ENCODE results near the gene COPZ2. TPM values are rescaled to one million over a fixed set of nuclear protein-coding genes. Genes with fewer than 3 reads are reported as not detected.
A peak's percentile ranks its signal among the peaks of the same experiment; 100 is the strongest.

The COPZ2 gene
- total and polyA plus RNA-seq, 9 of the 15 experiments (the other 6 are each of a cell fraction or from before 2014, with no cell fraction given), result 0.22 to 0.49 TPM; not detected in 7

DNA sequence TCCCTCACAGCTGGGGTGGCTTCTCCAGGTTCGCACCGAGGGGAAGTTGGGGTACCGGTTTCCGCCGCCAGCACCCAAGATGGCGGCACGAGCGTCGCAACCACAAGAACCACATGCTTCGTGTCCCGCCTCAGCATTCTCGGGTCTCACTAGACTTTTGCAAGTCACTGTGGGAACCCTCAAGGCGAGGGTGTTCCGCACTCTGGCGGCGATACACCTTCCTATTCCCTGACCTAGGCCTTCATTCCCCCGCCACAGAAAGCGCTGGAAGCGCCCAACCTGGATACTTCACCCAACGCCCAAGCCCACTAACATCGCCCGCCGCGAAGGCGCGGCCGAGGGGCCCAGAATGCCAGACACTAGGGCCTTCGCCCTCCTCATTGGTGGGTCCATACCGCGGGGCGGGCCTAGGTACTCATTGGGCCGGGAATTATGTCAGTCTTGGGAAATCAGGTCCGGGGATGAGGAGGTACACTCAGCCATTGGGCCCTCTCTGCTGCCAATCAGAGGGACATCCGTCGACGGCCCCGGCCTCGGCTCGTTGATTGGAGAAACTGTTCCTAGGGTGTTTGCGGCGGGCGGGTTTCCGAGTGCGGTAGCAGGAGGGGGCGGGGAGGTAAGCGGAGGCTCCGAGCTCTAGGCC, 10.3 kb upstream of the COPZ2 start, which contains the start of gene NFE2L1 (continued):
- TF ChIP-seq, protein P1, sequence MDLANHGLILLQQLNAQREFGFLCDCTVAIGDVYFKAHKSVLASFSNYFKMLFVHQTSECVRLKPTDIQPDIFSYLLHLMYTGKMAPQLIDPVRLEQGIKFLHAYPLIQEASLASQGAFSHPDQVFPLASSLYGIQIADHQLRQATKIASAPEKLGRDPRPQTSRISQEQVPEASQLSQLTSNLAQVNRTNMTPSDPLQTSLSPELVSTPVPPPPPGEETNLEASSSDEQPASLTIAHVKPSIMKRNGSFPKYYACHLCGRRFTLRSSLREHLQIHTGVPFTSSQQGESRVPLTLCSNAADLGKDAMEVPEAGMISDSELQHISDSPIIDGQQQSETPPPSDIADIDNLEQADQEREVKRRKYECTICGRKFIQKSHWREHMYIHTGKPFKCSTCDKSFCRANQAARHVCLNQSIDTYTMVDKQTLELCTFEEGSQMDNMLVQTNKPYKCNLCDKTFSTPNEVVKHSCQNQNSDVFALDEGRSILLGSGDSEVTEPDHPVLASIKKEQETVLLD (IDR thresholded peaks at IDR 0.05), result peak; percentile 64; the same call in 1 of the 2 replicates
- TF ChIP-seq, protein P2, sequence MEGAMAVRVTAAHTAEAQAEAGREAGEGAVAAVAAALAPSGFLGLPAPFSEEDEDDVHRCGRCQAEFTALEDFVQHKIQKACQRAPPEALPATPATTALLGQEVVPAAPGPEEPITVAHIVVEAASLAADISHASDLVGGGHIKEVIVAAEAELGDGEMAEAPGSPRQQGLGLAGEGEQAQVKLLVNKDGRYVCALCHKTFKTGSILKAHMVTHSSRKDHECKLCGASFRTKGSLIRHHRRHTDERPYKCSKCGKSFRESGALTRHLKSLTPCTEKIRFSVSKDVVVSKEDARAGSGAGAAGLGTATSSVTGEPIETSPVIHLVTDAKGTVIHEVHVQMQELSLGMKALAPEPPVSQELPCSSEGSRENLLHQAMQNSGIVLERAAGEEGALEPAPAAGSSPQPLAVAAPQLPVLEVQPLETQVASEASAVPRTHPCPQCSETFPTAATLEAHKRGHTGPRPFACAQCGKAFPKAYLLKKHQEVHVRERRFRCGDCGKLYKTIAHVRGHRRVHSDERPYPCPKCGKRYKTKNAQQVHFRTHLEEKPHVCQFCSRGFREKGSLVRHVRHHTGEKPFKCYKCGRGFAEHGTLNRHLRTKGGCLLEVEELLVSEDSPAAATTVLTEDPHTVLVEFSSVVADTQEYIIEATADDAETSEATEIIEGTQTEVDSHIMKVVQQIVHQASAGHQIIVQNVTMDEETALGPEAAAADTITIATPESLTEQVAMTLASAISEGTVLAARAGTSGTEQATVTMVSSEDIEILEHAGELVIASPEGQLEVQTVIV (CRISPR knock-in tag; IDR thresholded peaks at IDR 0.05; ENCODE audit: borderline replicate concordance), result no peak
- TF ChIP-seq ASH1L (IDR thresholded peaks at IDR 0.05; ENCODE audit: borderline replicate concordance, low read depth, partially characterized antibody) (peak; percentile 95), PHF20 (IDR thresholded peaks at IDR 0.05; ENCODE audit: partially characterized antibody) (peak; percentile 76), NRF1 (conservative IDR thresholded peaks at IDR 0.05 in 1 of 2, IDR thresholded peaks at IDR 0.05 in 1 of 2) (peak; percentile 37 to 52; a peak in 2 of 4 replicates)
- TF ChIP-seq, protein P3, sequence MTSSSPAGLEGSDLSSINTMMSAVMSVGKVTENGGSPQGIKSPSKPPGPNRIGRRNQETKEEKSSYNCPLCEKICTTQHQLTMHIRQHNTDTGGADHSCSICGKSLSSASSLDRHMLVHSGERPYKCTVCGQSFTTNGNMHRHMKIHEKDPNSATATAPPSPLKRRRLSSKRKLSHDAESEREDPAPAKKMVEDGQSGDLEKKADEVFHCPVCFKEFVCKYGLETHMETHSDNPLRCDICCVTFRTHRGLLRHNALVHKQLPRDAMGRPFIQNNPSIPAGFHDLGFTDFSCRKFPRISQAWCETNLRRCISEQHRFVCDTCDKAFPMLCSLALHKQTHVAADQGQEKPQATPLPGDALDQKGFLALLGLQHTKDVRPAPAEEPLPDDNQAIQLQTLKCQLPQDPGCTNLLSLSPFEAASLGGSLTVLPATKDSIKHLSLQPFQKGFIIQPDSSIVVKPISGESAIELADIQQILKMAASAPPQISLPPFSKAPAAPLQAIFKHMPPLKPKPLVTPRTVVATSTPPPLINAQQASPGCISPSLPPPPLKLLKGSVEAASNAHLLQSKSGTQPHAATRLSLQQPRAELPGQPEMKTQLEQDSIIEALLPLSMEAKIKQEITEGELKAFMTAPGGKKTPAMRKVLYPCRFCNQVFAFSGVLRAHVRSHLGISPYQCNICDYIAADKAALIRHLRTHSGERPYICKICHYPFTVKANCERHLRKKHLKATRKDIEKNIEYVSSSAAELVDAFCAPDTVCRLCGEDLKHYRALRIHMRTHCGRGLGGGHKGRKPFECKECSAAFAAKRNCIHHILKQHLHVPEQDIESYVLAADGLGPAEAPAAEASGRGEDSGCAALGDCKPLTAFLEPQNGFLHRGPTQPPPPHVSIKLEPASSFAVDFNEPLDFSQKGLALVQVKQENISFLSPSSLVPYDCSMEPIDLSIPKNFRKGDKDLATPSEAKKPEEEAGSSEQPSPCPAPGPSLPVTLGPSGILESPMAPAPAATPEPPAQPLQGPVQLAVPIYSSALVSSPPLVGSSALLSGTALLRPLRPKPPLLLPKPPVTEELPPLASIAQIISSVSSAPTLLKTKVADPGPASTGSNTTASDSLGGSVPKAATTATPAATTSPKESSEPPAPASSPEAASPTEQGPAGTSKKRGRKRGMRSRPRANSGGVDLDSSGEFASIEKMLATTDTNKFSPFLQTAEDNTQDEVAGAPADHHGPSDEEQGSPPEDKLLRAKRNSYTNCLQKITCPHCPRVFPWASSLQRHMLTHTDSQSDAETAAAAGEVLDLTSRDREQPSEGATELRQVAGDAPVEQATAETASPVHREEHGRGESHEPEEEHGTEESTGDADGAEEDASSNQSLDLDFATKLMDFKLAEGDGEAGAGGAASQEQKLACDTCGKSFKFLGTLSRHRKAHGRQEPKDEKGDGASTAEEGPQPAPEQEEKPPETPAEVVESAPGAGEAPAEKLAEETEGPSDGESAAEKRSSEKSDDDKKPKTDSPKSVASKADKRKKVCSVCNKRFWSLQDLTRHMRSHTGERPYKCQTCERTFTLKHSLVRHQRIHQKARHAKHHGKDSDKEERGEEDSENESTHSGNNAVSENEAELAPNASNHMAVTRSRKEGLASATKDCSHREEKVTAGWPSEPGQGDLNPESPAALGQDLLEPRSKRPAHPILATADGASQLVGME (CRISPR knock-in tag; IDR thresholded peaks at IDR 0.05), result peak; percentile 86; the same call in 1 of the 2 replicates
- TF ChIP-seq, protein P4, sequence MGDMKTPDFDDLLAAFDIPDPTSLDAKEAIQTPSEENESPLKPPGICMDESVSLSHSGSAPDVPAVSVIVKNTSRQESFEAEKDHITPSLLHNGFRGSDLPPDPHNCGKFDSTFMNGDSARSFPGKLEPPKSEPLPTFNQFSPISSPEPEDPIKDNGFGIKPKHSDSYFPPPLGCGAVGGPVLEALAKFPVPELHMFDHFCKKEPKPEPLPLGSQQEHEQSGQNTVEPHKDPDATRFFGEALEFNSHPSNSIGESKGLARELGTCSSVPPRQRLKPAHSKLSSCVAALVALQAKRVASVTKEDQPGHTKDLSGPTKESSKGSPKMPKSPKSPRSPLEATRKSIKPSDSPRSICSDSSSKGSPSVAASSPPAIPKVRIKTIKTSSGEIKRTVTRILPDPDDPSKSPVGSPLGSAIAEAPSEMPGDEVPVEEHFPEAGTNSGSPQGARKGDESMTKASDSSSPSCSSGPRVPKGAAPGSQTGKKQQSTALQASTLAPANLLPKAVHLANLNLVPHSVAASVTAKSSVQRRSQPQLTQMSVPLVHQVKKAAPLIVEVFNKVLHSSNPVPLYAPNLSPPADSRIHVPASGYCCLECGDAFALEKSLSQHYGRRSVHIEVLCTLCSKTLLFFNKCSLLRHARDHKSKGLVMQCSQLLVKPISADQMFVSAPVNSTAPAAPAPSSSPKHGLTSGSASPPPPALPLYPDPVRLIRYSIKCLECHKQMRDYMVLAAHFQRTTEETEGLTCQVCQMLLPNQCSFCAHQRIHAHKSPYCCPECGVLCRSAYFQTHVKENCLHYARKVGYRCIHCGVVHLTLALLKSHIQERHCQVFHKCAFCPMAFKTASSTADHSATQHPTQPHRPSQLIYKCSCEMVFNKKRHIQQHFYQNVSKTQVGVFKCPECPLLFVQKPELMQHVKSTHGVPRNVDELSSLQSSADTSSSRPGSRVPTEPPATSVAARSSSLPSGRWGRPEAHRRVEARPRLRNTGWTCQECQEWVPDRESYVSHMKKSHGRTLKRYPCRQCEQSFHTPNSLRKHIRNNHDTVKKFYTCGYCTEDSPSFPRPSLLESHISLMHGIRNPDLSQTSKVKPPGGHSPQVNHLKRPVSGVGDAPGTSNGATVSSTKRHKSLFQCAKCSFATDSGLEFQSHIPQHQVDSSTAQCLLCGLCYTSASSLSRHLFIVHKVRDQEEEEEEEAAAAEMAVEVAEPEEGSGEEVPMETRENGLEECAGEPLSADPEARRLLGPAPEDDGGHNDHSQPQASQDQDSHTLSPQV (IDR thresholded peaks at IDR 0.05), result peak; percentile 96

Data from K562 (cell line).